Cardiac muscle cell (in vitro differentiated cells and primary cell): ENCODE measurements around the gene UBE2I. TPM values are rescaled to one million over a fixed set of nuclear protein-coding genes. Genes with fewer than 3 reads are reported as not detected.

ENCODE experiments used
- DNase-seq, 2 donors: peaks; one replicate each; pipeline versions ENCODE4 v3.0.0 to v3.0.0-alpha.2; 2010 to 2017; ENCODE audit warnings: low read depth in 1 of 2, low spot score in 1 of 2
- H3K27ac ChIP-seq: fragments of 200-600 bp; sonication (generic); 2 replicates; pipeline ENCODE4 v1.5.1; 2016
- H3K27me3 ChIP-seq: fragments of 200-600 bp; sonication (generic); 2 replicates; pipeline ENCODE4 v1.6.0; 2016; ENCODE audit warnings: control low read depth
- H3K36me3 ChIP-seq: fragments of 200-600 bp; sonication (generic); 2 replicates; pipeline ENCODE4 v1.5.1; 2016; ENCODE audit warnings: control low read depth
- H3K4me1 ChIP-seq: fragments of 200-600 bp; sonication (generic); 2 replicates; pipeline ENCODE4 v1.8.1; 2017; ENCODE audit warnings: low read depth, mild to moderate bottlenecking, mixed run types
- H3K4me3 ChIP-seq: fragments of 200-600 bp; sonication (generic); 2 replicates; pipeline ENCODE4 v1.5.1; 2016; ENCODE audit warnings: mild to moderate bottlenecking
- H3K9me3 ChIP-seq: fragments of 200-600 bp; sonication (generic); 2 replicates; pipeline ENCODE4 v1.5.1; 2017; ENCODE audit warnings: low read depth, mild to moderate bottlenecking, control low read depth
- CTCF ChIP-seq: IDR thresholded peaks from 2 replicates; pipeline ENCODE4 v1.5.1; 2012; ENCODE audit warnings: low read depth, mild to moderate bottlenecking, low read length
- polyA plus RNA-seq: library from polyadenylated mRNA; unstranded; fragments of >200 nt; fragmentation: Nextera tagmentation; extraction: Ambion mirVana; gene quantifications from 2 replicates; pipeline ENCODE4 v1.2.1, GENCODE V29; 2016
- total RNA-seq: library from RNA; depleted of rRNA; stranded (reverse); fragments of >200 nt; gene quantifications from 2 replicates; pipeline ENCODE4 v1.2.3, GENCODE V29; 2016

UBE2I gene
- total and polyA plus RNA-seq, 2 experiments from 2014 or later = 75.4 to 157 TPM

- TF ChIP-seq CTCF = no peak
- no peaks in the 10 kb centered on the region for H3K36me3 ChIP-seq
- H3K4me3 ChIP-seq = no peak overlapping the region
- H3K27ac ChIP-seq = no peak overlapping the region
- no peaks in the 10 kb centered on the region for H3K4me1 ChIP-seq
- DNase-seq = no peak
- no peaks in the 10 kb centered on the region for H3K27me3 ChIP-seq
- no peaks in the 10 kb centered on the region for H3K9me3 ChIP-seq
Observed at GRCh38 chr16:1278477-1278876, 31.0 kb upstream of the UBE2I start.

- no peaks in the 10 kb centered on the region for H3K9me3 ChIP-seq
- no peak for DNase-seq
- H3K36me3 ChIP-seq = no peaks in the 10 kb centered on the region
- H3K4me1 ChIP-seq = no peaks in the 10 kb centered on the region
- H3K27me3 ChIP-seq = no peaks in the 10 kb centered on the region
- no peak overlapping the region for H3K4me3 ChIP-seq
- no peak overlapping the region for H3K27ac ChIP-seq
- no peak for TF ChIP-seq CTCF
Observed at GRCh38 chr16:1279081-1279944, 30.1 kb upstream of the UBE2I start.

- Histone ChIP-seq H3K9me3 (no peaks in the 10 kb centered on the region), H3K4me1 (no peaks in the 10 kb centered on the region), H3K27me3 (no peaks in the 10 kb centered on the region), H3K36me3 (no peaks in the 10 kb centered on the region), H3K4me3 (no peak overlapping the region), H3K27ac (no peak overlapping the region)
- DNase-seq = no peak
- TF ChIP-seq CTCF = no peak
Observed at GRCh38 chr16:1279945-1280589, 29.4 kb upstream of the UBE2I start.

GRCh38 chr16:1280783-1281182, 28.7 kb upstream of the UBE2I start:
- no peaks in the 10 kb centered on the region for H3K4me1 ChIP-seq
- DNase-seq = no peak
- no peaks in the 10 kb centered on the region for H3K27me3 ChIP-seq
- TF ChIP-seq CTCF = no peak
- H3K4me3 ChIP-seq = no peak overlapping the region
- H3K9me3 ChIP-seq = no peaks in the 10 kb centered on the region
- H3K27ac ChIP-seq = no peak overlapping the region
- H3K36me3 ChIP-seq = no peaks in the 10 kb centered on the region

DNA sequence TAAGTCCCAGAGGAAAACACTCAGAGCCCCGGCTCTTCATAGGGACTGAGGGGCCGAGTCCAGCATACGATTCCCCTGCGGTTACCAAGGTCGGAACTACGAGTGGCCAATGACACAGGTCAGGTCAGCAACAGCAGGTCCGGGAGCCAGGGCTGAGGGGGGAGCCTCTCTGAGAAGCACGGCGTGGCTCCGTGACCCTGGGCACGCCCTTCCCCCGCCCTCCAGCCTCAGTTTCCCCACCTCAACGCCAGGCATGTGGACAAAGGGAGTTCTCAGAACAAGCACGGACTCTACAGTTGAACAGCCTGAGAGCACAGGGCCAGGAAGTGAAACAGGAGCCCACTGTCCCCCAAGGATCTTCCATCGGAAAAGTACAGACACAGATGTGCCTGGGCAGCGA, 27.9 kb upstream of the UBE2I start:
- no peak for TF ChIP-seq CTCF
- Histone ChIP-seq H3K36me3 (no peaks in the 10 kb centered on the region), H3K4me1 (no peaks in the 10 kb centered on the region), H3K4me3 (no peak overlapping the region), H3K27ac (no peak overlapping the region), H3K9me3 (no peaks in the 10 kb centered on the region), H3K27me3 (no peaks in the 10 kb centered on the region)
- no peak for DNase-seq
